Stomach (tissue), 9 donors: Measurements from ENCODE around the gene SART1. TPM values are rescaled to one million over a fixed set of nuclear protein-coding genes. Genes with fewer than 3 reads are reported as not detected.

Experiments used
- DNase-seq, 2 donors: peaks; one replicate each; pipeline versions ENCODE4 v3.0.0 to v3.0.0-alpha.2; 2013 to 2019
- H3K27ac ChIP-seq, 5 donors: fragments of 200-600 bp in 4 of 5; sonication (generic) in 4 of 5; one replicate each; pipeline ENCODE4 v1.5.1; 2013 to 2019; ENCODE audit warnings: mild to moderate bottlenecking in 1 of 5, moderate library complexity in 1 of 5
- H3K27me3 ChIP-seq, 3 donors: fragments of 200-600 bp; sonication (generic); one replicate each; pipeline ENCODE4 v1.5.1; 2017 to 2019; ENCODE audit warnings: mixed run types in 1 of 3
- H3K36me3 ChIP-seq, 4 donors: fragments of 200-600 bp; sonication (generic); 1 replicate in 3 of 4; 2 replicates in 1 of 4; pipeline ENCODE4 v1.5.1; 2016 to 2019
- H3K4me1 ChIP-seq, 4 donors: fragments of 200-600 bp; sonication (generic); one replicate each; pipeline ENCODE4 v1.5.1; 2016 to 2019
- H3K4me3 ChIP-seq, 4 donors: fragments of 200-600 bp; sonication (generic) in 3 of 4; one replicate each; pipeline ENCODE4 v1.5.1; 2016 to 2019; ENCODE audit warnings: mild to moderate bottlenecking in 1 of 4
- H3K9me3 ChIP-seq, 4 donors: fragments of 200-600 bp; sonication (generic); one replicate each; pipeline ENCODE4 v1.5.1; 2016 to 2019
- CTCF ChIP-seq, 7 experiments: fragments of 450-650 bp in 4 of 7; fragments of 200-600 bp in 3 of 7; sonication (generic) in 3 of 7; IDR thresholded peaks; one replicate each; pipeline ENCODE4 v1.5.1; 2016 to 2019; ENCODE audit warnings: antibody characterized with exemption in 7 of 7, control low read depth in 2 of 7, mild to moderate bottlenecking in 1 of 7
- EP300 ChIP-seq: sonication (generic); formaldehyde crosslinking; IDR thresholded peaks from one replicate; pipeline ENCODE4 v1.6.1; 2017; ENCODE audit warnings: antibody characterized with exemption
- POLR2A ChIP-seq, 4 donors: fragments of 450-650 bp; IDR thresholded peaks; one replicate each; pipeline ENCODE4 v1.6.1; 2016; ENCODE audit warnings: antibody characterized with exemption in 4 of 4, control low read depth in 2 of 4, mild to moderate bottlenecking in 1 of 4, moderate library complexity in 1 of 4
- POLR2AphosphoS5 ChIP-seq, 3 donors: sonication (generic); formaldehyde crosslinking; IDR thresholded peaks; one replicate each; pipeline ENCODE4 v1.6.1; 2016; ENCODE audit warnings: antibody characterized with exemption in 3 of 3
- WGBS, 5 donors: extraction: QIAGEN DNeasy Blood & Tissue Kit in 3 of 5; methylation state at CpG; one replicate each; pipeline versions ENCODE4 v1.1.5 to v1.1.7; 2013 to 2018; 5-methylcytosine and 5-hydroxymethylcytosine counted together
- intact Hi-C: fragments of 100-400 bp; cut with DNase I; formaldehyde crosslinking; loops from one replicate; pipeline ENCODE4 v1.15.1; 2023; ENCODE audit warnings: low total_unique reads
- polyA plus RNA-seq, 3 donors: library from polyadenylated mRNA; stranded (reverse); fragments of 200-250 nt; gene quantifications; one replicate each; pipeline ENCODE4 v1.2.3, GENCODE V29; 2013
- total RNA-seq, 5 donors: library from RNA; depleted of rRNA; stranded (reverse); fragments of >200 nt; gene quantifications; one replicate each; pipeline versions ENCODE4 v1.1.0 to v1.2.3, GENCODE V29; 2014 to 2016
- donor health status: healthy with polysubstance abuse.
- donor health status: Bipolar disorder and iron deficiency.
- donor health status: healthy.

Gene SART1
- total and polyA plus RNA-seq, 8 donors = 26.1 to 278 (median 82.5) TPM

- DNase-seq = peak; percentile 55 to 59
- Histone ChIP-seq H3K27ac (peak overlapping the region; percentile 61 to 98 (median 97)), H3K36me3 (peaks cover 0 to 8% (median under 1%) of the 10 kb centered on the region in 4 donors), H3K4me1 (peaks cover 57 to 71% (median 60%) of the 10 kb centered on the region in 4 donors), H3K4me3 (peak overlapping the region in 1 of 4 donors; percentile 4), H3K27me3 (no peaks in the 10 kb centered on the region), H3K9me3 (no peaks in the 10 kb centered on the region)
- TF ChIP-seq POLR2A (IDR thresholded peaks at IDR 0.05) (no peak), POLR2AphosphoS5 (IDR thresholded peaks at IDR 0.05) (peak; percentile 50 to 82 (median 81)), CTCF (IDR thresholded peaks at IDR 0.05) (no peak), EP300 (peak; percentile 33)
- WGBS, 5 donors = 29 to 53% (median 47%) methylated on average over 5 to 13 of the region's 13 CpGs
- intact Hi-C loops = no loop called here
Observed at GRCh38 chr11:65915821-65916251, 45.7 kb upstream of the SART1 start.

- 70 to 80% (median 78%) methylated on average over 7 of the region's 7 CpGs for WGBS, 5 donors
- peaks cover 56 to 72% (median 64%) of the 10 kb centered on the region in 4 donors for H3K4me1 ChIP-seq
Observed at GRCh38 chr11:65916391-65916790, 45.1 kb upstream of the SART1 start.

GRCh38 chr11:65917077-65917433, 44.5 kb upstream of the SART1 start:
- TF ChIP-seq POLR2AphosphoS5 (IDR thresholded peaks at IDR 0.05) (no peak), CTCF (IDR thresholded peaks at IDR 0.05) (no peak), POLR2A (IDR thresholded peaks at IDR 0.05) (no peak), EP300 (no peak)
- peaks cover 0 to 20% (median 11%) of the 10 kb centered on the region in 4 donors for H3K36me3 ChIP-seq
- intact Hi-C loops = no loop called here
- peak overlapping the region in 4 of 5 donors; percentile 91 to 98 (median 97) for H3K27ac ChIP-seq
- 87 to 98% (median 96%) methylated on average over 3 of the region's 3 CpGs for WGBS, 5 donors
- peaks cover 50 to 65% (median 57%) of the 10 kb centered on the region in 4 donors for H3K4me1 ChIP-seq
- DNase-seq = no peak
- H3K27me3 ChIP-seq = no peaks in the 10 kb centered on the region
- peak overlapping the region in 2 of 4 donors; percentile 80 to 94 for H3K4me3 ChIP-seq
- no peaks in the 10 kb centered on the region for H3K9me3 ChIP-seq

More at GRCh38 chr11:65916391-65916790, 45.1 kb upstream of the SART1 start:
- Histone ChIP-seq H3K36me3 (peaks cover 0 to 14% (median 6%) of the 10 kb centered on the region in 4 donors), H3K27ac (peak overlapping the region; percentile 20 to 98 (median 97)), H3K4me3 (peak overlapping the region in 1 of 4 donors; percentile 4), H3K9me3 (no peaks in the 10 kb centered on the region), H3K27me3 (no peaks in the 10 kb centered on the region)
- intact Hi-C loops = no loop called here
- DNase-seq = no peak
- TF ChIP-seq POLR2A (IDR thresholded peaks at IDR 0.05) (no peak), EP300 (no peak), POLR2AphosphoS5 (IDR thresholded peaks at IDR 0.05) (no peak), CTCF (IDR thresholded peaks at IDR 0.05) (no peak)

- H3K27ac ChIP-seq = peak overlapping the region; percentile 85 to 98 (median 97)
- no peaks in the 10 kb centered on the region for H3K27me3 ChIP-seq
- TF ChIP-seq CTCF (IDR thresholded peaks at IDR 0.05) = no peak
- no peak for TF ChIP-seq POLR2AphosphoS5 (IDR thresholded peaks at IDR 0.05)
- no peak for TF ChIP-seq EP300
- TF ChIP-seq POLR2A (IDR thresholded peaks at IDR 0.05) = no peak
- 69 to 81% (median 78%) methylated on average over 25 to 35 of the region's 35 CpGs for WGBS, 5 donors
- H3K4me3 ChIP-seq = peak overlapping the region; percentile 80 to 98 (median 95)
- H3K9me3 ChIP-seq = no peaks in the 10 kb centered on the region
- intact Hi-C loops = no loop called here
- peaks cover 48 to 60% (median 56%) of the 10 kb centered on the region in 4 donors for H3K4me1 ChIP-seq
- peaks cover 3 to 26% (median 17%) of the 10 kb centered on the region in 4 donors for H3K36me3 ChIP-seq
- no peak for DNase-seq
Observed at GRCh38 chr11:65917434-65918210, 43.9 kb upstream of the SART1 start.
